Fibroblast of skin of left biceps (primary cell): Measurements from ENCODE around the gene PSMD3.
"Not testable (repeated sequence)": the region's sequence is repeated elsewhere in the genome, so short reads cannot be mapped to it uniquely, and the experiment has no call there.

Experiments used
- DNase-seq, 2 experiments: peaks; one replicate each; pipeline ENCODE4 v3.0.0-alpha.2; 2013; ENCODE audit warnings: low read depth in 2 of 2

Gene PSMD3

GRCh38 chr17:39980351-39981206 is at the start of gene PSMD3:
Gene PSMD3 (plus strand): TSS chr17:39980807. CDS start chr17:39980971, 164 bp downstream.
- DNase-seq, result peak; percentile 99

- no peak for DNase-seq
Measured at GRCh38 chr17:39933912-39934311, 46.7 kb upstream of the PSMD3 start.

- no peak for DNase-seq
Measured at GRCh38 chr17:39934324-39934723, 46.3 kb upstream of the PSMD3 start.

- no peak for DNase-seq
Measured at GRCh38 chr17:39935909-39936308, 44.7 kb upstream of the PSMD3 start.

- DNase-seq, result no peak
Measured at GRCh38 chr17:39937447-39937846, 43.2 kb upstream of the PSMD3 start.

GRCh38 chr17:39938140-39938869 is 42.3 kb upstream of the PSMD3 start:
- DNase-seq, result no peak

GRCh38 chr17:39939106-39939505 is 41.5 kb upstream of the PSMD3 start:
- no peak for DNase-seq

GRCh38 chr17:39939588-39940419 is 40.8 kb upstream of the PSMD3 start:
- peak; percentile 56 to 59 for DNase-seq

- no peak for DNase-seq
Measured at GRCh38 chr17:39943702-39944392, 36.8 kb upstream of the PSMD3 start.

- DNase-seq, result no peak
Measured at GRCh38 chr17:39944393-39944711, 36.3 kb upstream of the PSMD3 start.

- no peak for DNase-seq
Measured at GRCh38 chr17:39946551-39947330, 33.9 kb upstream of the PSMD3 start.

- DNase-seq, result not testable (repeated sequence)
Measured at GRCh38 chr17:39948489-39948828, 32.1 kb upstream of the PSMD3 start.

GRCh38 chr17:39949028-39949427 is 31.6 kb upstream of the PSMD3 start:
- no peak for DNase-seq

GRCh38 chr17:39950871-39951348 is 29.7 kb upstream of the PSMD3 start:
- DNase-seq, result no peak

GRCh38 chr17:39951924-39952679 is 28.5 kb upstream of the PSMD3 start:
- DNase-seq, result no peak

GRCh38 chr17:39952680-39953470 is 27.7 kb upstream of the PSMD3 start:
- peak; percentile 73 to 79 for DNase-seq

- no peak for DNase-seq
Measured at GRCh38 chr17:39953471-39953888, 27.1 kb upstream of the PSMD3 start.

GRCh38 chr17:39954876-39955275 is 25.7 kb upstream of the PSMD3 start:
- no peak for DNase-seq

- no peak for DNase-seq
Measured at GRCh38 chr17:39955726-39956225, 24.8 kb upstream of the PSMD3 start.
